CD4-positive, alpha-beta T cell (primary cell): ENCODE data around the gene ZPBP. TPM values are rescaled to one million over a fixed set of nuclear protein-coding genes. Genes with fewer than 3 reads are reported as not detected.

Experiments
- ATAC-seq: fragments of 200-7000 bp; cut with Tn5 transposase; one replicate; pipeline ENCODE4 v1.10.0; 2022; ENCODE audit warnings: mild to moderate bottlenecking; ENCODE audit not compliant: poor library complexity
- CTCF ChIA-PET: fragments of 350-600 bp; sonication (Branson Sonifier 250); formaldehyde crosslinking; loops from one replicate; lab custom pipeline; 2021; ENCODE audit warnings: antibody characterized with exemption, inconsistent platforms; lab: Charles Lee
- POLR2A ChIA-PET: fragments of 350-600 bp; sonication (Branson Sonifier 250); formaldehyde crosslinking; loops from one replicate; lab custom pipeline; 2021; ENCODE audit warnings: antibody characterized with exemption, inconsistent platforms; lab: Charles Lee
- DNase-seq, 14 experiments: peaks; one replicate each; pipeline ENCODE4 v3.0.0-alpha.2; 2013 to 2020; ENCODE audit warnings: mixed read lengths in 2 of 14
- H3K27ac ChIP-seq, 2 donors: one replicate each; pipeline versions ENCODE4 v1.5.1 to v1.7.0; 2013; ENCODE audit warnings: low read length in 2 of 2, low read depth in 1 of 2, mild to moderate bottlenecking in 1 of 2
- H3K27me3 ChIP-seq, 2 experiments: 1 replicate in 1 of 2; 2 replicates in 1 of 2; pipeline versions ENCODE4 v1.6.1 to v1.7.0; 2013; ENCODE audit warnings: low read length in 2 of 2, control low read depth in 1 of 2, mild to moderate bottlenecking in 1 of 2, moderate library complexity in 1 of 2; ENCODE audit not compliant: insufficient read depth in 2 of 2, control insufficient read depth in 1 of 2
- H3K36me3 ChIP-seq: one replicate; pipeline ENCODE4 v1.6.1; 2013; ENCODE audit warnings: low read length, control low read depth; ENCODE audit not compliant: insufficient read depth
- H3K4me1 ChIP-seq: one replicate; pipeline ENCODE4 v1.6.1; 2013; ENCODE audit warnings: low read length, control low read depth; ENCODE audit not compliant: insufficient read depth
- H3K4me3 ChIP-seq: one replicate; pipeline ENCODE4 v1.5.1; 2013; ENCODE audit warnings: mild to moderate bottlenecking, low read length, moderate library complexity
- H3K9me3 ChIP-seq, 2 experiments: 1 replicate in 1 of 2; 2 replicates in 1 of 2; pipeline versions ENCODE4 v1.6.1 to v1.7.0; 2013; ENCODE audit warnings: low read length in 2 of 2, mild to moderate bottlenecking in 2 of 2, control low read depth in 1 of 2, moderate library complexity in 1 of 2; ENCODE audit not compliant: control insufficient read depth in 1 of 2, insufficient read depth in 1 of 2
- H3K27ac Mint-ChIP-seq: one replicate; pipeline ENCODE4 v1.8.0; 2020; ENCODE audit warnings: mixed read lengths
- H3K27me3 Mint-ChIP-seq: one replicate; pipeline ENCODE4 v1.8.0; 2021; ENCODE audit warnings: mixed read lengths
- H3K36me3 Mint-ChIP-seq: one replicate; pipeline ENCODE4 v1.8.0; 2021; ENCODE audit warnings: low read depth, mixed read lengths
- H3K4me1 Mint-ChIP-seq: one replicate; pipeline ENCODE4 v1.8.0; 2021; ENCODE audit warnings: low read depth, mixed read lengths
- H3K4me3 Mint-ChIP-seq: one replicate; pipeline ENCODE4 v1.8.0; 2020; ENCODE audit warnings: mild to moderate bottlenecking, mixed read lengths
- H3K9me3 Mint-ChIP-seq: one replicate; pipeline ENCODE4 v1.8.0; 2020; ENCODE audit warnings: mixed read lengths
- CTCF ChIP-seq: fragments of 200-600 bp; IDR thresholded peaks from one replicate; pipeline ENCODE4 v1.8.0; 2022; ENCODE audit warnings: antibody characterized with exemption, mild to moderate bottlenecking
- intact Hi-C, 2 experiments: fragments of 100-400 bp; cut with DNase I in 1 of 2; cut with micrococcal nuclease in 1 of 2; formaldehyde crosslinking; loops; one replicate each; pipeline versions ENCODE4 v1.15.1 to v1.9.0; 2023 to 2025; cut with DNase I, micrococcal nuclease
- total RNA-seq, 174 experiments: library from RNA in 2 of 174; stranded (reverse) in 2 of 174; gene quantifications; one replicate each; pipeline ENCODE4 v1.2.3 and lab custom pipeline; 2021 to 2026

ZPBP gene
- total RNA-seq, 2 experiments from 2014 or later = not detected

GRCh38 chr7:49931627-49932026 is 161.4 kb downstream of the ZPBP start:
- no peak overlapping the region for H3K27ac ChIP-seq
- no peak for DNase-seq
- no peak for TF ChIP-seq CTCF
- no peak for ATAC-seq
- no peaks in the 10 kb centered on the region for H3K4me1 Mint-ChIP-seq
- H3K36me3 ChIP-seq = no peaks in the 10 kb centered on the region
- H3K36me3 Mint-ChIP-seq = no peaks in the 10 kb centered on the region
- H3K4me3 ChIP-seq = no peak overlapping the region
- ChIA-PET POLR2A (no interaction called here), CTCF (no interaction called here)
- no peaks in the 10 kb centered on the region for H3K27me3 ChIP-seq
- no peaks in the 10 kb centered on the region for H3K4me1 ChIP-seq
- H3K27ac Mint-ChIP-seq = no peak overlapping the region
- intact Hi-C loops = no loop called here
- peaks cover 9% of the 10 kb centered on the region for H3K27me3 Mint-ChIP-seq
- peaks cover 6% of the 10 kb centered on the region for H3K9me3 Mint-ChIP-seq
- H3K4me3 Mint-ChIP-seq = no peak overlapping the region
- H3K9me3 ChIP-seq = peaks cover 10% of the 10 kb centered on the region in 2 experiments

GRCh38 chr7:49928787-49929186 is 164.3 kb downstream of the ZPBP start:
- Mint-ChIP-seq H3K27me3 (peaks cover 15% of the 10 kb centered on the region), H3K36me3 (no peaks in the 10 kb centered on the region), H3K27ac (no peak overlapping the region), H3K4me1 (no peaks in the 10 kb centered on the region), H3K9me3 (peaks cover 6% of the 10 kb centered on the region), H3K4me3 (no peak overlapping the region)
- no peak for TF ChIP-seq CTCF
- no peaks in the 10 kb centered on the region for H3K4me1 ChIP-seq
- H3K4me3 ChIP-seq = no peak overlapping the region
- no peak overlapping the region for H3K27ac ChIP-seq
- H3K36me3 ChIP-seq = no peaks in the 10 kb centered on the region
- H3K9me3 ChIP-seq = peaks cover 10% of the 10 kb centered on the region in 2 experiments
- no peak for DNase-seq
- H3K27me3 ChIP-seq = no peaks in the 10 kb centered on the region
- no peak for ATAC-seq
- ChIA-PET POLR2A (no interaction called here), CTCF (no interaction called here)
- intact Hi-C loops = no loop called here

- no peak overlapping the region for H3K4me3 Mint-ChIP-seq
- H3K27me3 ChIP-seq = no peaks in the 10 kb centered on the region
- H3K9me3 Mint-ChIP-seq = peaks cover 6% of the 10 kb centered on the region
- no peaks in the 10 kb centered on the region for H3K36me3 ChIP-seq
- H3K4me1 ChIP-seq = no peaks in the 10 kb centered on the region
- H3K4me3 ChIP-seq = no peak overlapping the region
- H3K27ac Mint-ChIP-seq = no peak overlapping the region
- CTCF ChIA-PET = no interaction called here
- no peak for TF ChIP-seq CTCF
- no peaks in the 10 kb centered on the region for H3K4me1 Mint-ChIP-seq
- DNase-seq (no peak), ATAC-seq (no peak)
- POLR2A ChIA-PET = no interaction called here
- H3K27ac ChIP-seq = no peak overlapping the region
- peaks cover 15% of the 10 kb centered on the region for H3K27me3 Mint-ChIP-seq
- peaks cover 10% of the 10 kb centered on the region in 2 experiments for H3K9me3 ChIP-seq
- no peaks in the 10 kb centered on the region for H3K36me3 Mint-ChIP-seq
- intact Hi-C loops = no loop called here
Observed at GRCh38 chr7:49927631-49928030, 165.4 kb downstream of the ZPBP start.
